ENCODE measurements around the gene PSMB3.
A peak's percentile ranks its signal among the peaks of the same experiment; 100 is the strongest.

Gene PSMB3

GRCh38 chr17:38746004-38746848 lies 6.3 kb upstream of the PSMB3 start:
- TF ChIP-seq CTCF (conservative IDR thresholded peaks at IDR 0.05) = no peak
- H3K27ac ChIP-seq = peak overlapping the region; percentile 92

GRCh38 chr17:38746849-38747462 lies 5.6 kb upstream of the PSMB3 start:
- peak overlapping the region; percentile 92 for H3K27ac ChIP-seq
- TF ChIP-seq CTCF (conservative IDR thresholded peaks at IDR 0.05) = no peak

- TF ChIP-seq CTCF (conservative IDR thresholded peaks at IDR 0.05) = no peak; the same call in 1 of the 2 replicates
- peak overlapping the region; percentile 92 for H3K27ac ChIP-seq
Measured at GRCh38 chr17:38747463-38748148, 4.9 kb upstream of the PSMB3 start.

- H3K27ac ChIP-seq = peak within 1 kb of the TSS; percentile 92
- no peak for TF ChIP-seq CTCF (conservative IDR thresholded peaks at IDR 0.05)
Measured at GRCh38 chr17:38748149-38748891, 4.2 kb upstream of the PSMB3 start, which contains the start of gene PCGF2. PCGF2 (minus strand) TSS chr17:38748336; CDS start chr17:38740402, 7,934 bp downstream.

GRCh38 chr17:38748892-38749222 lies 3.7 kb upstream of the PSMB3 start:
- TF ChIP-seq CTCF (conservative IDR thresholded peaks at IDR 0.05) = no peak
- H3K27ac ChIP-seq = peak overlapping the region; percentile 92

- no peak for TF ChIP-seq CTCF (conservative IDR thresholded peaks at IDR 0.05)
- H3K27ac ChIP-seq = peak overlapping the region; percentile 92
Measured at GRCh38 chr17:38749223-38750043, 3.1 kb upstream of the PSMB3 start.
